A673 (cell line): Measurements from ENCODE around the gene CDH12. TPM values are rescaled to one million over a fixed set of nuclear protein-coding genes. Genes with fewer than 3 reads are reported as not detected.

Experiments used
- BruUV-seq: library from RNA; stranded (reverse); fragments of 400-500 nt; replicated peaks from 2 replicates; lab custom pipeline; 2021; lab: Mats Ljungman, UMichigan
- CTCF ChIA-PET: fragments of 300-600 bp; sonication (Branson Sonifier 250); formaldehyde crosslinking; loops from one replicate; lab custom pipeline; 2022; ENCODE audit warnings: antibody characterized with exemption; lab: Charles Lee
- POLR2A ChIA-PET: fragments of 300-600 bp; sonication (Branson Sonifier 250); formaldehyde crosslinking; loops from one replicate; lab custom pipeline; 2022; ENCODE audit warnings: antibody characterized with exemption; ENCODE audit not compliant: low non-redundant PET; lab: Charles Lee
- DNase-seq: peaks from one replicate; pipeline ENCODE4 v3.0.0-alpha.2; 2015; ENCODE audit warnings: low spot score
- H3K27ac ChIP-seq: fragments of 200-600 bp; sonication (generic); 2 replicates; pipeline ENCODE4 v1.5.1; 2016; ENCODE audit warnings: mixed run types, low read depth, mild to moderate bottlenecking, mixed read lengths, antibody characterized with exemption, low read length; ENCODE audit not compliant: poor library complexity, severe bottlenecking
- H3K27me3 ChIP-seq: fragments of 200-600 bp; sonication (generic); replicated peaks from 2 replicates; pipeline ENCODE4 v1.6.1; 2017; ENCODE audit warnings: mixed run types, low read depth, mild to moderate bottlenecking, mixed read lengths, antibody characterized with exemption, low read length; ENCODE audit not compliant: insufficient read depth, poor library complexity
- H3K36me3 ChIP-seq: fragments of 200-600 bp; sonication (generic); 2 replicates; pipeline ENCODE4 v1.6.1; 2016; ENCODE audit warnings: mixed run types, mild to moderate bottlenecking, mixed read lengths, antibody characterized with exemption, low read length; ENCODE audit not compliant: insufficient read depth, poor library complexity, severe bottlenecking
- H3K4me1 ChIP-seq: fragments of 200-600 bp; sonication (generic); 2 replicates; pipeline ENCODE4 v1.6.1; 2017; ENCODE audit warnings: mixed run types, mild to moderate bottlenecking, mixed read lengths, antibody characterized with exemption, low read length; ENCODE audit not compliant: insufficient read depth, poor library complexity, severe bottlenecking
- H3K4me3 ChIP-seq: fragments of 200-600 bp; sonication (generic); 2 replicates; pipeline ENCODE4 v1.5.1; 2016; ENCODE audit warnings: low read depth, mixed run types, mild to moderate bottlenecking, mixed read lengths, low read length; ENCODE audit not compliant: poor library complexity, severe bottlenecking
- H3K9me3 ChIP-seq: fragments of 200-600 bp; sonication (generic); 2 replicates; pipeline ENCODE4 v1.6.1; 2016; ENCODE audit warnings: mixed run types, low read depth, mild to moderate bottlenecking, mixed read lengths, antibody characterized with exemption, low read length; ENCODE audit not compliant: poor library complexity, severe bottlenecking
- CTCF ChIP-seq: fragments of 300-800, 200-600 bp; sonication (generic); conservative IDR thresholded peaks from 2 replicates; pipeline ENCODE4 v1.5.1; 2017; ENCODE audit warnings: low read depth, mild to moderate bottlenecking, antibody characterized with exemption, low read length, moderate library complexity, mixed read lengths
- EZH2 ChIP-seq: fragments of 200-600 bp; sonication (generic); IDR thresholded peaks from 2 replicates; pipeline ENCODE4 v1.6.1; 2017; ENCODE audit warnings: borderline replicate concordance, low read depth, mild to moderate bottlenecking, mixed read lengths, antibody characterized with exemption, low read length; ENCODE audit not compliant: poor library complexity, severe bottlenecking
- intact Hi-C: fragments of 100-400 bp; cut with micrococcal nuclease; formaldehyde crosslinking; loops from one replicate; pipeline ENCODE4 v1.10.0; 2022; ENCODE audit not compliant: unreplicated experiment
- total RNA-seq: library from RNA; stranded (reverse); gene quantifications from 2 replicates; pipeline ENCODE4 v1.2.3, GENCODE V29; 2021

CDH12 gene
- total RNA-seq, 1 experiment from 2014 or later: 39.5 TPM

DNA sequence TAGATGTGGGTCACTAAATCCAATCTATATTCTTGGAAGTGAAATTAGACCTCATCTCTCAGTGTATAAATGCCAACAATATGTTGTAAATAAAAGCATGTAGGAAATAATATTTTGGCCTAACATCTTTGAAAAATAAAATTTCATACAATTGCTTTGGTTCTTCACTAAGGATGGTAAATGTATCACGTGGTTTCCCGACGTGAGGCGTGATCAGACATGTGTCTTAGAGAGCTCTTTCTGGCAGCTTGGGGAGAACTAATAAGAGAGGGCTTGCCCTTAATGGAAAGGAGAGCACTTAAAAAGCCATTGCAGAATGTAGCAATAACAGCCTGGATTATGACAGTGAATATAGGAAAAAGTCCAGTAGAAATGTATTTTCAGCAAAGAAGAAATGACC lies 602.6 kb downstream of the CDH12 start:
- H3K27ac ChIP-seq: no peak overlapping the region

GRCh38 chr5:22249209-22249729 lies 603.9 kb downstream of the CDH12 start:
- TF ChIP-seq CTCF (no peak), EZH2 (no peak)
- Histone ChIP-seq H3K9me3 (no peaks in the 10 kb centered on the region), H3K36me3 (no peaks in the 10 kb centered on the region), H3K27ac (no peak overlapping the region), H3K4me1 (no peaks in the 10 kb centered on the region), H3K27me3 (no peaks in the 10 kb centered on the region), H3K4me3 (no peak overlapping the region)
- CTCF ChIA-PET: no interaction called here
- BruUV-seq: no TSS peak
- no peak for DNase-seq
- intact Hi-C loops: no loop called here
- POLR2A ChIA-PET: no interaction called here

More for the DNA sequence above, 602.6 kb downstream of the CDH12 start:
- DNase-seq: no peak
- Histone ChIP-seq H3K4me1 (no peaks in the 10 kb centered on the region), H3K9me3 (no peaks in the 10 kb centered on the region), H3K4me3 (no peak overlapping the region), H3K36me3 (no peaks in the 10 kb centered on the region), H3K27me3 (no peaks in the 10 kb centered on the region)
- ChIA-PET CTCF (no interaction called here), POLR2A (no interaction called here)
- BruUV-seq: no TSS peak
- intact Hi-C loops: no loop called here
- TF ChIP-seq EZH2 (no peak), CTCF (no peak)

DNA sequence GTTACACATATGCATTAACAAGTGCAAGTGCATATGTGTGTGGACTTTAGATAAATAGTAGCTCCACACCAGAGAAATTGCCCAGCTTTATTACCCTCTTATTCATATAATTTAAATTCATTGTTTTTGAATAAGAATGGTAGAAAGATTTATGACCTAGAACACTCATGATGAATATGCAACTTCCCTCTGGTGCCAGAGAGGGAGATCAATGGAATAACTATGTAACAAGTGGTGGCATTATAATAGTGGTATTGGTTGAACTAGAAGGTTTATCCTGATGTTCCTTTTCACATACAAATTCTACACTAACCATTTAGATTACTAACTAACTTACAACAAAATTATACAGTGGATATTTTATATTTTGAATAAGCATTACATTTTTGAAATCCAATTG lies 607.4 kb downstream of the CDH12 start:
- Histone ChIP-seq H3K4me3 (no peak overlapping the region), H3K36me3 (no peaks in the 10 kb centered on the region), H3K27me3 (no peaks in the 10 kb centered on the region), H3K27ac (no peak overlapping the region), H3K4me1 (no peaks in the 10 kb centered on the region), H3K9me3 (no peaks in the 10 kb centered on the region)
- intact Hi-C loops: no loop called here
- no peak for DNase-seq
- BruUV-seq: no TSS peak
- no peak for TF ChIP-seq CTCF
- TF ChIP-seq EZH2: no peak
- ChIA-PET POLR2A (no interaction called here), CTCF (no interaction called here)
